GM21526 (cell line): Measurements from ENCODE around the gene NRL.

ENCODE experiments used
- ATAC-seq: cut with Tn5 transposase; IDR thresholded peaks from one replicate; pipeline ENCODE4 v1.9.1; 2021; ENCODE audit warnings: moderate library complexity; ENCODE audit not compliant: unreplicated experiment, low FRiP score

The NRL gene

DNA sequence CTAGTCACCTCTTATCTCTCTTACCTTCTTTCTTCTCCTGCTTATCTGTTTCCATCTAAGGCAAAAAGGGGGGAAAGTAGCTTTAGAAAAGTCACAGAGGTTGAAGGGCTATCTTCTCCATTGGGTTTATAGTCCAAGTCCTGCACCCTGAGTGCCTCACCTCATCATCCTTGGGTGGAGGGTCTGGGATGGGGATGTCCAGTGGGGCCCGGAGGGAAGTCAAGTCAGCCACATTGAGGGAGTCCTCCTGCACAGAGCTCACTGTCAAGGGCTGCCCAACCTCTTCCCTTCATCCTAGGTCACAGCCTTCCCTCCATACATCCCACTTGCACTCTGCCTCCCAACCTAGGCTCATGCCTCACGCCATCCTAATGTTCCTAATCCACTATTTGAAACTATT lies 30.5 kb upstream of the NRL start:
- ATAC-seq, result no peak

DNA sequence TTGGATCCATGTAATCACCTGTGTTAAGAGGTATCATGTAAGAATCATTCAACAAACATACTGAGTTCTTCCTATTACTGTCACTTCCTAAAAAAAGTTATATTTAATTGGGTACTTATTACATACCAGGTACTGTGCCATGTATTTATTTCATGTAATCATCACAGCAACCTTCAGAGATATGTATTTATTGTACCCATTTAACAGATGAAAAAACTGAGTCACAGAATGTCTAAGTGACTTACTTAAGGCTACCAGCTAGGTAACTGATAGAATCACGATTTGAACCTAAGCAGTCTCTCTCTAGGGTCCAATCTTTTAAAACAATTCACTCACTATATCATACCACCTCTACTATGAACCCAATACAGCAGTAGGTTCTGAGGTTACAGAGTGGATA lies 29.7 kb upstream of the NRL start:
- ATAC-seq, result no peak

GRCh38 chr14:24143511-24143910 lies 28.8 kb upstream of the NRL start:
- no peak for ATAC-seq

DNA sequence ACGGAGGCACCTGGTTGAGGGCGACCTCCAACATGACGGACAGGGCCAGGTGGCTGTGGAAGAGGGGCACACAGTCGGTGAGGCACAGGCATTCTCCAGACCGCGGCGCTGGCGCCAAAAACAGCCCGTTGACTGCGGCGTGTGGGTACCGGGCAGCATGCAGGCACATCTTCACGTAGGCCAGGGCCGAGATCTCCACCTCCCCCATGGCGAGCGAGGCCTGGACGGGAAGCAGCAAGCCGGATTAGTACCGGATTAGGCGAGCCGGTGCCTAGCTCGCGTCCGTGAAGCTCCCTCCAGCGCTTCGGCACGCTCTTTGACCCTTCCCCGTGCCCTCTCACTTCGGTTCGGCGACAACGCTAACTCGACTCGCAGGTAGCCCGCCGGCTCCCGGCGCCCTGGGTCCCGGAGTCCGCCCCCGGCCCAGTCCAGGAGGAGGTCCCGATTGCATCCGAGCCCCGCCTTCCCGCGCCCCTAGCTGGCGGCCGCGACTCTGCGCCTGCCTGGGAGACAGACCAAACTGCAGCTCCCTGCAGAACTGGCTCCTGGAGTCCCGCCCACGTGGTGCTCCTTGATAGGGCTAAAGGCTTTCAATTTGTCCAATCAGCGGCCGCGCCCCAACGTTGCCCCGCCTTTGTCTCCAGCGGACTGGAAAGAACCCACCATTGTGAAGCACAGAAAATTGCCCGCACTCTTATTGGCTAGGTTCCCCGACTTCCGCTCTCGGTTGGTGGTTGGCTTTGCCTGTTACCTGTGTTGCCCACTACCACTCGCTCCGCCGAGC lies 26.5 kb upstream of the NRL start, which contains the start of gene EMC9:
EMC9 (minus strand) TSS at position 495 of the 784 bp plus-strand sequence; CDS start at position 208, 287 bp downstream.
- ATAC-seq, result peak; percentile 68

DNA sequence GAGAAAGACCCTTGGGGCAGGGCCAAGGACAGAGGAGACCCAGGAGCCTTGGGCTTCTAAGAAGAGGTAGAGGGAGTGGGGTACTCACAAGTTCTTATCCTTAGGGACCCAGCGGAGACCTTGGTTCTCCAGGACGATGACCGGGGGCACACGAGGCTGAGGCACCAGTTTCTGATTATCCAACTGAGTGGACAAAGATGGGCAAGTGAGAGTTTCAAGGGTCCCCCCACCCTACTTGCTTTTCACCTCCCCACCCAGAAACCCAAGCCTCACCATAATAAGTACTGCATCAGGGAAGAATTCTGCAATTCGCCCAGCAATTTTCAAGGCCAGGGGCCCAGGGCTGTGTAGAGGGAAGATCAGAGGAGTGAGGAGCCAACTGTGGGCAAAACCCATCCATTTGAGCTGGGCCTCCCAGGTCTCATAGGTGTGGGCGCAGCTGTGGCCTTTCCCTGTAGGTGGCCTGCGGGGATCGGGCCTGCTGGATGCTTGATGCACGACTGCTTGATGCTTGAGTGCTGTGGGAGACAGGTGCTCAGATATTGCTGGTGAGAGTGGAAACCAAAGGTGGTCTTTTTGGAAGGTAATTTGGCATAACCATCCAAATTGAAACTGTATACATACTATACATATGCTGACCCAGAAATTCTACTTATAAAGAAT lies 24.7 kb upstream of the NRL start:
- no peak for ATAC-seq

- no peak for ATAC-seq
Observed at GRCh38 chr14:24138396-24139271, 23.9 kb upstream of the NRL start.

DNA sequence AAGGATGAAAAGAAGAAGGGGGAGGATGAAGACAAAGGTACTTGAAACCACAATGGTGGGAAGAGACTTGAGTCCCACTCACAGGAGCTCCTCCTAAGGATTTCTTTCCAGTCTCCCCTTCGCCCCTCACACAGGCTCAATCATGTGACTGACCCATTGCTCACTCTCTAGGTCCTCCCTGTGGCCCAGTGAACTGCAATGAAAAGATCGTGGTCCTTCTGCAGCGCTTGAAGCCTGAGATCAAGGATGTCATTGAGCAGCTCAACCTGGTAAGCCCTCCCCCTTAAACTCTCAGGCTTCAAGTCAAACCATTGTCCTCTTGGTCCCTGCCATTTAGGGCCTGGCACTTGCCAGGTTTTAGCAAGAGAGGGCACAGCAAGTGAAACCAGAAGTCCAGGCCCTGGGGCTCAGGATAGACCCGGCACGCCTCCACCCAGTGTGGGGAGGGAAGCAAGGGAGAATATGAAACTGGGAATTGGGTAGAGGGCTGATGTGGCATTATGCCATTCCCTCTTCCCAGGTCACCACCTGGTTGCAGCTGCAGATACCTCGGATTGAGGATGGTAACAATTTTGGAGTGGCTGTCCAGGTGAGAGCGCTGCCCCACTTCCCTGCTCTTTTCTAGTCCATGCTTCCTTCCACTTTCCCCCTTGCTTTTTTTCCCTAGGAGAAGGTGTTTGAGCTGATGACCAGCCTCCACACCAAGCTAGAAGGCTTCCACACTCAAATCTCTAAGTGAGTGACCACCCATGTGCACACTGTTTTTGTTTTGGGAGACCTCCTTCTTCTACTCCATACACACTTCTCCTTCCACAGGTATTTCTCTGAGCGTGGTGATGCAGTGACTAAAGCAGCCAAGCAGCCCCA lies 23.0 kb upstream of the NRL start:
- no peak for ATAC-seq

DNA sequence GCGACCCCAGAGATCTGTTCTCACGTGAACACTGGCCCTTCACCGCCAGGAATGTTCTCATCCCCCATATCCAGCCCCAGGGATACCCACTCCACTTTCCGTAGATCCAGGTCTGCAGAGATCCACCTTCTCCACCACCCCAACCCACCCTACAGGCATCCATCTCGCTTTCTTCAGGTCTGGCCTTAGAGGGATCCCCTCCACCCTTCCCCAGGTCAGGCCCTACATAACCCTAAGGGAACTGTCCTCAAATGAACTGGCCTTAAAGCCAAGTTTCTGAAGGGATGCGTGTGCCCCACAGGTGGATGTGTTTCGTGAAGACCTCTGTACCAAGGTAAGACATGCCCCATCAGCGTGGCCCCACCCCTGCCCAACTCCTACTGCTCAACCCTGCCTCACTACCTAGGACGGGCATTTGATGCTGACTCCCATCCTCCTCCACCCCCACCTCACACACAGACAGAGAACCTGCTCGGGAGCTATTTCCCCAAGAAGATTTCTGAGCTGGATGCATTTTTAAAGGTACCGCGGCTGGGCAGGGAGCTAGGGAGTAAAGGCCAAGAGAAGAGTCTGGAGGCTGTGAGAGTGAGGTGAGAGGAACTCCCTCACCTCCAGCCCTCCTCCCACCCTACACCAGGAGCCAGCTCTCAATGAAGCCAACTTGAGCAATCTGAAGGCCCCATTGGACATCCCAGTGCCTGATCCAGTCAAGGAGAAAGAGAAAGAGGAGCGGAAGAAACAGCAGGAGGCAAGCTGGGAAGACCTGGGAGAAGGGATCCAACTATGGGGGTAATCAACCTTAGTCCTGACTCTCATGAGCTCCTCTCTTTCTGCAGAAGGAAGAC lies 22.2 kb upstream of the NRL start:
- no peak for ATAC-seq

GRCh38 chr14:24135834-24136683 lies 21.3 kb upstream of the NRL start, which contains the start of gene PSME1:
PSME1 (plus strand) TSS chr14:24136194; CDS start chr14:24136263, 69 bp downstream.
- peak; percentile 71 for ATAC-seq

DNA sequence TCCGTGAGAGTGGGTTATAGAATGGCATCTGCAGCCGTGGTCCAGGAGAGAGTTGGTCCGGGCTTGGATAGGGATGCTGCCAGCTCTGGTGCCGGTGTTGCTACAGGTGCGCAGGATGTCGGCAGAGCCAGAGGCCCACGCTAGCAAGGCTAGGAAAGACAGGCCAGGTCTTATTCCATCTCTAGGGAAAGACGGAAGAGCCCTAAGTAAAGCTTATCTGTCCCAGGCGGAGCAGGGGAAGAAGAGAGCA lies 20.8 kb upstream of the NRL start:
- peak; percentile 4 for ATAC-seq

GRCh38 chr14:24133735-24134134 lies 19.0 kb upstream of the NRL start:
- ATAC-seq, result no peak

- no peak for ATAC-seq
Observed at GRCh38 chr14:24132976-24133375, 18.2 kb upstream of the NRL start.

DNA sequence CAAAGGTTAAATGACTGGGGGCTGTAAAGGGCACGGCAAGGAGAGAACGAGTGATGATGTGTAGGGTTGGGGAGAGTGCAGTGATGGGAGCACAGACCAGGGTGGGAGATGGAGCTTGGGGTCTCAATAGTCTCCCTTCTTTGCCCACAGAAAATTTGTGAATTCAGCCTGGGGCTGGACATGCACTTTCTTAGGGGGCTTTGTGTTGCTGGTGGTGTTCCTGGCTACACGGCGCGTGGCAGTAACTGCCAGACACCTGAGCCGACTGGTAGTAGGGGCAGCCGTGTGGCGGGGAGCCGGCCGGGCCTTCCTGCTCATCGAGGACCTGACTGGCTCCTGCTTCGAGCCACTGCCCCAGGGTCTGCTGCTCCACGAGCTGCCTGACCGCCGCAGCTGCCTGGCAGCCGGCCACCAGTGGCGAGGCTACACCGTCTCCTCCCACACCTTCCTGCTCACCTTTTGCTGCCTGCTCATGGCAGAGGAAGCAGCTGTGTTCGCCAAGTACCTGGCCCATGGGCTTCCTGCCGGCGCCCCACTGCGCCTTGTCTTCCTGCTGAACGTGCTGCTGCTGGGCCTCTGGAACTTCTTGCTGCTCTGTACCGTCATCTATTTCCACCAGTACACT lies 17.4 kb upstream of the NRL start:
- ATAC-seq, result no peak

DNA sequence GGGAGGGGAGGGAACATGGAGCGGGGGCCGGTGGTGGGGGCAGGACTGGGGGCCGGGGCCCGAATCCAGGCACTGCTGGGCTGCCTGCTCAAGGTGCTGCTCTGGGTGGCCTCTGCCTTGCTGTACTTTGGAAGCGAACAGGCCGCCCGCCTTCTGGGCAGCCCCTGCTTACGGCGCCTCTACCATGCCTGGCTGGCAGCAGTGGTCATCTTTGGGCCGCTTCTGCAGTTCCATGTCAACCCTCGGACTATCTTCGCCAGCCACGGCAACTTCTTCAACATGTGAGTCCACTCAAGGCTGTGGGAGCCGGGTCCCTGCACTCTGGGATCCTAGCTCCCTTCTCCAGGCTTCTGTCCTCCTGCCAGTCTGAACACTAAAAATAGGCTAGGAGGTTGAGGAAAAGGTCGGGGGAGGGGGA lies 16.8 kb upstream of the NRL start:
- no peak for ATAC-seq

GRCh38 chr14:24130717-24131548 lies 16.2 kb upstream of the NRL start:
- ATAC-seq, result no peak

- ATAC-seq, result no peak
Observed at GRCh38 chr14:24130380-24130716, 15.6 kb upstream of the NRL start, which contains the start of gene FITM1. FITM1 (plus strand) TSS chr14:24130659; CDS start chr14:24131564, 905 bp downstream.

DNA sequence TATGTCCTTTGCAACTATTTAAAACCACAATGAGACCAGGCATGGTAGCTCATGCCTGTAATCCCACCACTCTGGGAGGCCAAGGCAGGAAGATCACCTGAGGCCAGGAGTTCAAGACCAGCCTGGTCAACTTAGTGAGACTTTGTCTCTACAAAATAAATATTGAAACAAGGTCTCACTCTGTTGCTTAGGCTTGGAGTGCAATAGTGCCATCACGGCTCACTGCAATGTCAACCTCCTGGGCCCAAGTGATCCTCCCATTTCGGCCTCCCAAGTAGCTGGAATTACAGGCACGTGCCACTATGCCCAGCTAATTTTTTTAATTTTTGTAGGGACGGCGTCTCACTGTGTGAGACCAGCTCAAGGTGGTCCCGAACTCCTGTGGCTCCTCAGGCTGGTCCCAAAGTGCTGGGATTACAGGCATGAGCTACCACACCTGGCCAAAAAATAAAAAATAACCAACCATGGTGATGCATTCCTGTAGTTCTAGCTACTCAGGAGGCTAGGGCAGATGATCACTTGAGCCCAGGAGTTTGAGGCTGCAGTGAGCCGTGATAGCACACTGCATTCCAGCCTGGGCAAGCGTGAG lies 14.8 kb upstream of the NRL start:
- no peak for ATAC-seq
